ENCODE data around the gene TRIM54. TPM values are rescaled to one million over a fixed set of nuclear protein-coding genes. Genes with fewer than 3 reads are reported as not detected.

The TRIM54 gene
- polyA plus RNA-seq (2013): not detected

- Histone ChIP-seq H3K4me1 (ENCODE audit: control extremely low read depth in 1 of 4, control insufficient read depth in 4 of 4, insufficient read depth in 4 of 4, low read length in 3 of 4) (no peaks in the 10 kb centered on the region), H3K9me3 (ENCODE audit: control extremely low read depth in 1 of 5, control insufficient read depth in 4 of 5, insufficient read depth in 2 of 5, low read depth in 1 of 5, low read length in 4 of 5) (no peaks in the 10 kb centered on the region), H3K27ac (ENCODE audit: insufficient read depth in 1 of 2, low read depth in 1 of 2, low read length in 2 of 2, poor library complexity in 1 of 2, severe bottlenecking in 2 of 2) (no peak within 1 kb of the TSS), H3K4me3 (ENCODE audit: control insufficient read depth in 1 of 7, extremely low read depth in 1 of 7, insufficient read depth in 4 of 7, low read depth in 2 of 7, low read length in 6 of 7) (no peak within 1 kb of the TSS), H3K27me3 (replicated peaks in 2 of 5; ENCODE audit: control insufficient read depth in 4 of 5, insufficient read depth in 5 of 5, low read length in 4 of 5) (peaks cover 0 to 5% (median 0%) of the 10 kb centered on the region in 5 experiments), H3K36me3 (ENCODE audit: control insufficient read depth in 4 of 4, insufficient read depth in 4 of 4, low read length in 3 of 4) (no peaks in the 10 kb centered on the region)
- ChIA-PET CTCF (interaction anchor here (0.7 to 10.9 kb wide), 14 partner anchors 9 to 195 kb away, joined by 3 to 119 read pairs (median 5); partner anchors contain the start of genes KHK, MPV17 and SLC30A3), POLR2A (no interaction called here)
- no peak for DNase-seq
- WGBS (ENCODE audit: insufficient coverage): 100% methylated on average over 4 of the region's 5 CpGs
Measured at GRCh38 chr2:27281855-27282559, at the start of gene TRIM54. Gene TRIM54 (plus strand): TSS chr2:27282429. CDS start chr2:27282732, 303 bp downstream.

GRCh38 chr2:27233341-27233740, 48.9 kb upstream of the TRIM54 start:
- WGBS (ENCODE audit: insufficient coverage): 99% methylated on average over 14 of the region's 14 CpGs
- CTCF ChIA-PET: interaction anchor here (1.1 to 3.1 kb wide), 6 partner anchors 10 to 70 kb away, joined by 3 to 10 read pairs (median 6); no protein-coding TSS in a partner anchor
- no peak overlapping the region for H3K27ac ChIP-seq (ENCODE audit: insufficient read depth in 1 of 2, low read depth in 1 of 2, low read length in 2 of 2, poor library complexity in 1 of 2, severe bottlenecking in 2 of 2)
- H3K4me1 ChIP-seq (ENCODE audit: control extremely low read depth in 1 of 4, control insufficient read depth in 4 of 4, insufficient read depth in 4 of 4, low read length in 3 of 4): no peaks in the 10 kb centered on the region
- H3K36me3 ChIP-seq (ENCODE audit: control insufficient read depth in 4 of 4, insufficient read depth in 4 of 4, low read length in 3 of 4): peaks cover 9 to 92% (median 76%) of the 10 kb centered on the region in 4 experiments
- no peak overlapping the region for H3K4me3 ChIP-seq (ENCODE audit: control insufficient read depth in 1 of 7, extremely low read depth in 1 of 7, insufficient read depth in 4 of 7, low read depth in 2 of 7, low read length in 6 of 7)
- no peak for DNase-seq
- POLR2A ChIA-PET: no interaction called here
- H3K27me3 ChIP-seq (replicated peaks in 2 of 5; ENCODE audit: control insufficient read depth in 4 of 5, insufficient read depth in 5 of 5, low read length in 4 of 5): no peaks in the 10 kb centered on the region
- H3K9me3 ChIP-seq (ENCODE audit: control extremely low read depth in 1 of 5, control insufficient read depth in 4 of 5, insufficient read depth in 2 of 5, low read depth in 1 of 5, low read length in 4 of 5): no peaks in the 10 kb centered on the region

- no peak for DNase-seq
- Histone ChIP-seq H3K27ac (ENCODE audit: insufficient read depth in 1 of 2, low read depth in 1 of 2, low read length in 2 of 2, poor library complexity in 1 of 2, severe bottlenecking in 2 of 2) (no peak overlapping the region), H3K27me3 (replicated peaks in 2 of 5; ENCODE audit: control insufficient read depth in 4 of 5, insufficient read depth in 5 of 5, low read length in 4 of 5) (no peaks in the 10 kb centered on the region), H3K4me3 (ENCODE audit: control insufficient read depth in 1 of 7, extremely low read depth in 1 of 7, insufficient read depth in 4 of 7, low read depth in 2 of 7, low read length in 6 of 7) (no peak overlapping the region), H3K9me3 (ENCODE audit: control extremely low read depth in 1 of 5, control insufficient read depth in 4 of 5, insufficient read depth in 2 of 5, low read depth in 1 of 5, low read length in 4 of 5) (no peaks in the 10 kb centered on the region), H3K36me3 (ENCODE audit: control insufficient read depth in 4 of 4, insufficient read depth in 4 of 4, low read length in 3 of 4) (peaks cover 9 to 98% (median 90%) of the 10 kb centered on the region in 4 experiments), H3K4me1 (ENCODE audit: control extremely low read depth in 1 of 4, control insufficient read depth in 4 of 4, insufficient read depth in 4 of 4, low read length in 3 of 4) (no peaks in the 10 kb centered on the region)
- WGBS (ENCODE audit: insufficient coverage): 94% methylated on average over 9 of the region's 12 CpGs
- POLR2A ChIA-PET: interaction anchor here (0.6 kb wide), 1 partner anchor 21 kb away, joined by 3 read pairs; no protein-coding TSS in a partner anchor
- CTCF ChIA-PET: interaction anchor here (0.6 to 2.5 kb wide), 4 partner anchors 13 to 97 kb away, joined by 3 to 7 read pairs (median 4); partner anchors contain the start of gene TRIM54
Measured at GRCh38 chr2:27236136-27236535, 46.1 kb upstream of the TRIM54 start.

- Histone ChIP-seq H3K4me1 (ENCODE audit: control extremely low read depth in 1 of 4, control insufficient read depth in 4 of 4, insufficient read depth in 4 of 4, low read length in 3 of 4) (no peaks in the 10 kb centered on the region), H3K36me3 (ENCODE audit: control insufficient read depth in 4 of 4, insufficient read depth in 4 of 4, low read length in 3 of 4) (peaks cover 7 to 98% (median 91%) of the 10 kb centered on the region in 4 experiments), H3K9me3 (ENCODE audit: control extremely low read depth in 1 of 5, control insufficient read depth in 4 of 5, insufficient read depth in 2 of 5, low read depth in 1 of 5, low read length in 4 of 5) (no peaks in the 10 kb centered on the region), H3K4me3 (ENCODE audit: control insufficient read depth in 1 of 7, extremely low read depth in 1 of 7, insufficient read depth in 4 of 7, low read depth in 2 of 7, low read length in 6 of 7) (no peak overlapping the region), H3K27me3 (replicated peaks in 2 of 5; ENCODE audit: control insufficient read depth in 4 of 5, insufficient read depth in 5 of 5, low read length in 4 of 5) (no peaks in the 10 kb centered on the region), H3K27ac (ENCODE audit: insufficient read depth in 1 of 2, low read depth in 1 of 2, low read length in 2 of 2, poor library complexity in 1 of 2, severe bottlenecking in 2 of 2) (no peak overlapping the region)
- CTCF ChIA-PET: interaction anchor here (0.6 to 2.5 kb wide), 4 partner anchors 13 to 97 kb away, joined by 3 to 7 read pairs (median 4); partner anchors contain the start of gene TRIM54
- DNase-seq: no peak
- POLR2A ChIA-PET: interaction anchor here (0.6 kb wide), 1 partner anchor 21 kb away, joined by 3 read pairs; no protein-coding TSS in a partner anchor
- WGBS (ENCODE audit: insufficient coverage): 97% methylated on average over 3 of the region's 3 CpGs
Measured at GRCh38 chr2:27236626-27237025, 45.6 kb upstream of the TRIM54 start.

GRCh38 chr2:27237341-27237945, 44.8 kb upstream of the TRIM54 start:
- Histone ChIP-seq H3K27me3 (replicated peaks in 2 of 5; ENCODE audit: control insufficient read depth in 4 of 5, insufficient read depth in 5 of 5, low read length in 4 of 5) (no peaks in the 10 kb centered on the region), H3K27ac (ENCODE audit: insufficient read depth in 1 of 2, low read depth in 1 of 2, low read length in 2 of 2, poor library complexity in 1 of 2, severe bottlenecking in 2 of 2) (no peak overlapping the region), H3K9me3 (ENCODE audit: control extremely low read depth in 1 of 5, control insufficient read depth in 4 of 5, insufficient read depth in 2 of 5, low read depth in 1 of 5, low read length in 4 of 5) (no peaks in the 10 kb centered on the region), H3K4me1 (ENCODE audit: control extremely low read depth in 1 of 4, control insufficient read depth in 4 of 4, insufficient read depth in 4 of 4, low read length in 3 of 4) (peaks cover 0 to 6% (median 4%) of the 10 kb centered on the region in 4 experiments), H3K36me3 (ENCODE audit: control insufficient read depth in 4 of 4, insufficient read depth in 4 of 4, low read length in 3 of 4) (peaks cover 7 to 98% (median 87%) of the 10 kb centered on the region in 4 experiments), H3K4me3 (ENCODE audit: control insufficient read depth in 1 of 7, extremely low read depth in 1 of 7, insufficient read depth in 4 of 7, low read depth in 2 of 7, low read length in 6 of 7) (no peak overlapping the region)
- POLR2A ChIA-PET: no interaction called here
- CTCF ChIA-PET: interaction anchor here (0.8 to 1.1 kb wide), 2 partner anchors 16 to 68 kb away, joined by 3 read pairs; no protein-coding TSS in a partner anchor
- no peak for DNase-seq
- 95% methylated on average over 5 of the region's 15 CpGs for WGBS (ENCODE audit: insufficient coverage)

- ChIA-PET POLR2A (no interaction called here), CTCF (interaction anchor here (1.2 to 1.7 kb wide), 2 partner anchors 26 to 41 kb away, joined by 4 read pairs; no protein-coding TSS in a partner anchor)
- H3K4me1 ChIP-seq (ENCODE audit: control extremely low read depth in 1 of 4, control insufficient read depth in 4 of 4, insufficient read depth in 4 of 4, low read length in 3 of 4): peaks cover 0 to 6% (median 4%) of the 10 kb centered on the region in 4 experiments
- H3K36me3 ChIP-seq (ENCODE audit: control insufficient read depth in 4 of 4, insufficient read depth in 4 of 4, low read length in 3 of 4): peaks cover 7 to 98% (median 89%) of the 10 kb centered on the region in 4 experiments
- H3K9me3 ChIP-seq (ENCODE audit: control extremely low read depth in 1 of 5, control insufficient read depth in 4 of 5, insufficient read depth in 2 of 5, low read depth in 1 of 5, low read length in 4 of 5): no peaks in the 10 kb centered on the region
- DNase-seq: no peak
- no peak overlapping the region for H3K4me3 ChIP-seq (ENCODE audit: control insufficient read depth in 1 of 7, extremely low read depth in 1 of 7, insufficient read depth in 4 of 7, low read depth in 2 of 7, low read length in 6 of 7)
- no peak overlapping the region for H3K27ac ChIP-seq (ENCODE audit: insufficient read depth in 1 of 2, low read depth in 1 of 2, low read length in 2 of 2, poor library complexity in 1 of 2, severe bottlenecking in 2 of 2)
- no peaks in the 10 kb centered on the region for H3K27me3 ChIP-seq (replicated peaks in 2 of 5; ENCODE audit: control insufficient read depth in 4 of 5, insufficient read depth in 5 of 5, low read length in 4 of 5)
- WGBS (ENCODE audit: insufficient coverage): 100% methylated on average over 2 of the region's 8 CpGs
Measured at GRCh38 chr2:27238976-27239375, 43.3 kb upstream of the TRIM54 start.

Measured in common myeloid progenitor, CD34-positive (primary cell).